HG03159 (cell line): ENCODE data around the gene ATP5MK.
"Not testable (repeated sequence)": the region's sequence is repeated elsewhere in the genome, so short reads cannot be mapped to it uniquely, and the experiment has no call there.

ENCODE experiments used
- ATAC-seq: cut with Tn5 transposase; IDR thresholded peaks from one replicate; pipeline ENCODE4 v1.9.1; 2021; ENCODE audit warnings: mild to moderate bottlenecking, moderate library complexity; ENCODE audit not compliant: unreplicated experiment

The ATP5MK gene

GRCh38 chr10:103397191-103397825 lies 1.0 kb upstream of the ATP5MK start:
- ATAC-seq: no peak

GRCh38 chr10:103396789-103397087 lies 463 bp upstream of the ATP5MK start:
- no peak for ATAC-seq

GRCh38 chr10:103395754-103396066 lies 565 bp downstream of the ATP5MK start:
- ATAC-seq: peak; percentile 2

GRCh38 chr10:103394180-103394579 lies 2.1 kb downstream of the ATP5MK start:
- no peak for ATAC-seq

- ATAC-seq: no peak
Measured at GRCh38 chr10:103382769-103383168, 13.5 kb downstream of the ATP5MK start.

GRCh38 chr10:103374263-103374662 lies 22.0 kb downstream of the ATP5MK start:
- no peak for ATAC-seq

GRCh38 chr10:103373544-103373943 lies 22.7 kb downstream of the ATP5MK start:
- ATAC-seq: no peak

GRCh38 chr10:103367782-103368518 lies 28.3 kb downstream of the ATP5MK start, which contains the start of gene TAF5:
TSS of gene TAF5 (plus strand) at chr10:103367976. CDS start at chr10:103367990, 14 bp downstream.
- ATAC-seq: peak; percentile 69

GRCh38 chr10:103367379-103367781 lies 28.9 kb downstream of the ATP5MK start:
- ATAC-seq: no peak

GRCh38 chr10:103360791-103361190 lies 35.5 kb downstream of the ATP5MK start:
- not testable (repeated sequence) for ATAC-seq

GRCh38 chr10:103359493-103359892 lies 36.8 kb downstream of the ATP5MK start:
- ATAC-seq: not testable (repeated sequence)

- no peak for ATAC-seq
Measured at GRCh38 chr10:103355906-103356599, 40.2 kb downstream of the ATP5MK start.

- not testable (repeated sequence) for ATAC-seq
Measured at GRCh38 chr10:103354567-103354966, 41.7 kb downstream of the ATP5MK start.

- ATAC-seq: no peak
Measured at GRCh38 chr10:103353281-103353680, 43.0 kb downstream of the ATP5MK start.

- peak; percentile 79 for ATAC-seq
Measured at GRCh38 chr10:103350517-103351260, 45.6 kb downstream of the ATP5MK start, which contains the start of gene PCGF6. TSS of gene PCGF6 (minus strand) at chr10:103351140. CDS start at chr10:103351066, 74 bp downstream.

GRCh38 chr10:103350175-103350516 lies 46.1 kb downstream of the ATP5MK start:
- ATAC-seq: no peak
